Right ventricle myocardium superior (tissue), 1 donor: ENCODE measurements around the gene ARHGEF25. TPM values are rescaled to one million over a fixed set of nuclear protein-coding genes. Genes with fewer than 3 reads are reported as not detected.
A peak's percentile ranks its signal among the peaks of the same experiment; 100 is the strongest.
"Not testable (repeated sequence)": the region's sequence is repeated elsewhere in the genome, so short reads cannot be mapped to it uniquely, and the experiment has no call there.

Source experiments
- ATAC-seq: fragments of 200-7000 bp; cut with Tn5 transposase; one replicate; pipeline ENCODE4 v1.9.1; 2020; ENCODE audit warnings: mild to moderate bottlenecking; ENCODE audit not compliant: poor library complexity
- DNase-seq: peaks from one replicate; pipeline ENCODE4 v3.0.0-alpha.2; 2020
- intact Hi-C: fragments of 100-400 bp; cut with DNase I; formaldehyde crosslinking; loops from one replicate; pipeline ENCODE4 v1.11.2; 2022
- total RNA-seq: library from RNA; stranded (reverse); fragmentation: NEBNext Ultra II Directional; extraction: Animal tissue kit (Norgen Biotek cat#: 25700); gene quantifications from one replicate; pipeline ENCODE4 v1.2.1, GENCODE V29; 2021
- donor health status: DM: no; HTN: yes; CAD: no; lungs with severe emphysema.

The ARHGEF25 gene
- total RNA-seq, 1 donor from 2014 or later, result 14.3 TPM

DNA sequence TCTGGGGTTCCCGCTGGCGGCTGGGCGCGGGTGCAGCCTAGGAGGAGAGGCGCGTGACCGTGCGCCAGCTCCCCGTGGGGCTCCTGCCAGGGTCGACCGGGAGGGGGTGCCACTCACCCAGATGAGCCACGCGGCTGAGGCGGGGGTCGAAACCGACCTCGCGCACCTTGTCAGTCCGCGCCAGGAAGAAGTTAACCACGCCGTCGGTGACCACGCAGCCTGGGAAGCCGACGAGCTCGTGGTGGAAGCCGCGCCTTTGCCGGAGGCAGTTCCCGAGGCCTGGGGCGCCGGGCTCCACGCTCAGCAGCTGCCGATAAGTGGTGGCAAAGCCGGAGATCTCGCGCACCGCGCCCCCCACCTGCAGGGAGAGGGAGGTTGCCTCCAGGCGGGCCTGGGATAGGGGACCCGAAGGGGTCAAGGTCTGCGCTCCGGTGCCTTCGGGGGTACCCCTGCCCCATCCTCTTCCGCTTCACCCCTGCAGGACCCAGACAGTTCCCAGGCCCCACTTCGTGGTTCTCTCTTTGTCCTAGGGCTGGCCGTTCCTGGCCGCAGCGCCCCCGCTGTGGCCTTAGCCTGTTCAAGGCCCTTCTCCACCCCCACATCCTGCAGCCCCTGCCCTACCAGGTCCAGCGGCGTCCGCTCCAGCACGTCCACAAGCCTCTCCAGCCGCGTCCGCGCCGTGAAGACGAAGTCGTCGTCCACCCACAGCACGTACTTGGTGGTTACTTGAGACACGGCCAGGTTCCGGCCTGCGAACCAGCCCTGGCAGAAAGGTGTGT, 16.5 kb downstream of the ARHGEF25 start:
- no peak for ATAC-seq
- intact Hi-C loops, result loop anchor here (10.0 kb wide), 1 partner anchor 153 kb away; the partner anchor contains the start of gene ARHGAP9
- no peak for DNase-seq

DNA sequence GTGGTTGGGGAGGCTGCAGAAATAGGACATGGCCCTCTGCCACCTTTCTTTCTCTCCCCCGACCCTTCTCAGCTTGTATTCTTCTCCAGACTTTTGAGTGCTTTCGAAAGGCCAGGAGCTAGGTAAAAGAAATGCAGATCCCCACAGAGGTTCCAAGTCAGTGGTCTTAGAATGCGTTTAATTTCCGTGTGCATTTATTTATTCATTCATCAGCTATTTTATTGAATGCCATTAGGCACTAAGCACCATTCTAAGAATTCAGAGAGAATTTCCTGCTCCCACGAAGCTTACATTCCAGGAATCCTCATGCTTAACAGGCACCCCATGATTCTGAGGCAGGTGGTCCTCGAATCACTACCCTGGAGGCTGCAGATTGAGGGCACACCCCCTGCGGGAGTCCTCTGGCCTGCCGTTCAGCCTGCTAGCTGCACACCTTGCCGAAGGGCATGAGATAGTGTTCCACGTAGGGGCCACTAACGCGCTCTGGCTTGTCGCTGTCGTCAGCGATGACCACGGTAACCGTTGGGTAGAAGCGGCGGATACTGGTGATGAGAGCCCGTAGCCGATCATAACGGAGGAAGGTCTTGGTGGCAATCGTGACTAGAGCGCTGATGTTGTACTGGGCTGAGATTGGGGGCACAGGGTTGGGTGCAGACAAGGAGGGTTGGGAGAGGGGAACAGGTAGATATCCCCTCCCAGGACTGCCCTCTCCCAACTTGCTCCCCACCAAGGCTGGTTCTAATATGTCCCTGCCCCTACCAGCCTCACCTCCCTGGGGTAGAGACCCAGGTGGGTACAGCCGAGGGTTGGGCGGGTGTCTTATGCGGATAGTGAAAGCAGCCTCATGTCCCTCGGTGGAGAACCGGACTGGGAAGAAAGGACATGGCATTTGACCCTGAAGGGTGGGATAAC, 17.3 kb downstream of the ARHGEF25 start:
- intact Hi-C loops, result loop anchor here (10.0 kb wide), 1 partner anchor 154 kb away; the partner anchor contains the start of gene ARHGAP9
- ATAC-seq (no peak), DNase-seq (no peak)

DNA sequence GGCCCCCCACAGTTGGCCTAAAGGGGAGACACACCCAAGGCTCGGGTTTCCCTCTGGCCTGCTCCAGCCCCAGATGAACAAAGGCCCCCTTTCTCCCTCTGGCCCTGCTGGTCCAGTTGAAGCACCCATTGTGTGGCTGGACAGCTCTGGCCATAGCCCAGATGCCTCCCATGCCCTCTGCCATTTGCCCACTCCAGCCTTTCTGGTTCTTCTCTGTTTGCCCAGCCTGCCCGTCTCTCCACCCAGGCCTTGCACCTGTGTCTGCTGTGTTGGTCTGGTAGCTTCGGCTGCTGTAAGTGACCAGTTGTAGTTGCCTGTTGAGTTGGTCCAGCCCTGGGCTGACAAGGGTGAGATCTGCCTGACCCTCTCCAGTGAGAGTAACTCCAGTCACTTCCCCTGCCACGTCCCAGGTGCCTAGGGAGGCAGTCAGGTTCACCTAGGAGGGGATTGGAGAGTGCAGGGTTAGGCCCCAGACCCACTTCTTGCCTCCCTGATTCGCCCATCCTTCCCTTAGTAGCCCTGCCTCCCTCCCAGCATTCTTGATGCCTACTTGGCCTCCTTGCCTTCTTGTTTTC, 18.7 kb downstream of the ARHGEF25 start:
- intact Hi-C loops, result loop anchor here (10.0 kb wide), 1 partner anchor 155 kb away; the partner anchor contains the start of gene ARHGAP9
- DNase-seq, result no peak

DNA sequence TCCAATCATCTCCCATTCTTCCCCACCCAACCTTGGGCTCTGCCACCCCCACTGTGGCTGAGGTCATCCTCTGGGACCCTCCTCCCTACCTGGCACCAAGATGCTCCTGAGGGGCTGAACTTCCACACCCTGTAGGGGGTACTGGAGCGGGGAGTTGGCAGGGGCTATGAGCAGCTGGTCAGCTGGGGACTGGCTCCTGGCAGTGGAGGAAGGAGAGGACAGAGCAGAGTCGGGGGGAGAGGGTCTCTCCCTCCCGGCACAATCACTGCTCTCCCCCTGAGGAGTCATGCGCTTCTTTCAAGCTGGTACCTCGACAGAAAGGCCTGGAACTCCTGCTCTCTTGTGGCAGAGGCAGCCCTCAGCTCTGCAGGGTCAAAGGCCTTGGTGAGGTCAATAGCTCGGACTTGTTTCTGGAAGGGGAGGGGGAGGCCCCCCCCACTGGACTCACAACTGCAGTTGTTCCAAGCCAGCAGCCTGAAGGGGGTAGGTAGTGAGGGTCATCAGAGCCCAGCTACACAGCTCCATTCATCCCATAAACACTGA, 19.7 kb downstream of the ARHGEF25 start:
- intact Hi-C loops, result no loop called here
- ATAC-seq, result no peak
- DNase-seq, result no peak

More for the DNA sequence above, 18.7 kb downstream of the ARHGEF25 start:
- ATAC-seq, result no peak

DNA sequence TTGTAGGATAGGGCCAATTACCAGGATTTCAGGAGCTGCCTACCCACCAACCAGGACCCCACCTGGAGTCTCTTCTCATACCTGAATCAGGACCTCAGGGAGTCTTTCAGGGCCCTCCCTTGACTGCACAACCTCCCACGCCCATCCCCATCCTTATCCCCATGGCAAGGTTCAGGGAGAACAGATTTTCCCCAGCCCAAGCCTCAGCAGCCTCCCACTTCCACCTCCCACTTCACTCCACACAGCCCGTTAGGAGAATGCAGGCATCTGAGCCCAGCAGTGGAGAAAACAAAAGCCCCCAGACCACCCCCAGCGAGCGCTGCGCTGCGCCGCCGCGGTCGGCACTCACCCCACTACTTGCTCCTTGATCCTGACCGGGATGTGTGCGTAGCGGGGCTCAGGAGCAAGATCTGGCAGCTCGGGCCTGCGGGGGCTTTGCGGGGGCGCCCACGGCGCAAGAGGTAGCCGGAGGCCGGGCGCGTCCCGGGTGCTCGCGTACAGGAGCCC, 20.4 kb downstream of the ARHGEF25 start:
- ATAC-seq (no peak), DNase-seq (no peak)
- intact Hi-C loops, result no loop called here

DNA sequence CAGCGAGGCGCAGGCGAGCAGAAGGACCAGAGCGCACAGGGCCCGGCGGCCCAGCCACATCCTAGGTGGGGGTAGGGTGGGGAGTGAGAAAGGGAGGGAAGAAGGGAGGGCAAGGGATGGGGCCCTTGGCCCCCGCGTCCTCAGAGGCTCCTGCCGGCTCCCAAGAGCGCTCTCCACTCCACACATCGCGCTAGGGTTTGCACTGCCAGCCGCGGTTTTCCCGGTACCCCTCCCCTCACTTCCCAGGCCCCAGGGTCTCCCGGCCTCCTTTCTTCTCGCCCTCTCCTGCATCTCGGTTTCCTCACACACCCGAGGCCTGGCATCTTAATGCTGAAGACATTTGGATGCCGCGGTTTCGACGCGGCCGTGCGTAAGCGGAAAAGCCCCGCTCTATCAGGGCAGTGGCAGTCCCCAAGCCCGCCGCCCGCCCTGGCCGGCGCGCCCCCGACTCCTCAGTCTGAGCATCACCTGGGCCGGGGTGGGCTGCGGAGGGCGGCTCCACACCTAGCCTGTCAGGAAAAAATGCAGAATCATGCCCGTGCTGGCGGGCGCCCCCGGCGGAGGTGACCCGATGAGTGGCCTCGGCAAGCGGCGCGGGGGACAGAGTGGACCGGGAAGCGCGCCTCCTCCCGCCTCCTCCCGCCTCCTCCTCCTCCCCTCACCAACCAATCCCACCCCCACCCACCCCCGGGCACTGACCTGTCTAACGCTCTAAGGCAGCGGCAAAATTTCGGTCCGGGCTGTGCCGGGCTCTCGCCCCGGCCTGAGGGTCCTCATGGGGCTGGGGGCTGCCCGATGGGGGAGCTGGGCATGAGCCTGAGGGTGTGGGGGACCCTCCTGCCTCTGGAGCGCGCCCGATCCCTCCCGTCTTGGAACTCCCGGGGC, 21.1 kb downstream of the ARHGEF25 start:
- intact Hi-C loops, result no loop called here
- ATAC-seq (peak; percentile 64), DNase-seq (no peak)

DNA sequence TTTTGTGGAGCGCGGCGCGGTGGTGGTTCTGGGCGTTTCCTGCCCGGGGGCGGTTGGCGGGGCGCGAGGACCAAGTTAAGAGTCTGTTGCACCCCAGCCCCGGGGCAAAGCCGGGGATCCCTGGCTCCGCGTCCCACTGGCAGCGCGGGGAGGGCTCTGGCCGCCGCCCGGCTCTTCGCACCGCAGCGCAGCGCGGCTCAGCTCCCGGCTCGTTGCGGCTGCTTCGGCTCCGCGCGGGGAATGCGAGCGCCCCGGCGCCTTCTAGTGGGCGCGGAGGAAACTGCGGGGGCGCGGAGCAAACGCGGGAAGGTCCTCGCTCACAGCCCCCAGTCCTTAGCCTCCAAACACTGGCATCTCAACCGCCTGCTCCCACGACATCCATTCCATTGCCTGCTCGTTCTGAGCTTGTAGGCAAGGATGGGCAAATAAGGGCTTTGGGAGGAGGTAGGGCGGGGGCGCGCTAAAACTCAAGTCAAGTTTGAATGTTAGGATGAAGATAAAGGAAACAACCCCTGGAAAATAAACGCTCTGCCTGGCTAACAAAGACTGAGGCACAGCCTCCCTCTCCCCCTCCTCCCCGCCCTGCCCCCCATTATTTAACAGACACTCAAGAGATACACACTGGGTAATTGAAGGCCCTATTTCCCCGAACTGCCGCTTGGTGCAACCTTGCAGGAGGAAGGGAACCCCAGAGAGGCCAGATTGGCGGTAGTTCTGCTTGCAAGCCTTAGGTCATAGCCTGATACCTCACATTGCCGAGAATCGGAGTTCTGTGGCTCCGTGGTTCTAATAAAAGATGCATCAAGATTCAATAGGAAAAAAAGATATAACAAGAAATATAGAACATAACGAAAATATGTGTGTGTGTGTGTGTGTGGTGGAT, 22.0 kb downstream of the ARHGEF25 start, which contains the start of gene B4GALNT1:
B4GALNT1 (minus strand) TSS at position 244 of the 883 bp plus-strand sequence. CDS start 1,069 bp downstream, outside the sequence.
- intact Hi-C loops, result no loop called here
- peak; percentile 80 for DNase-seq
- peak; percentile 97 for ATAC-seq

DNA sequence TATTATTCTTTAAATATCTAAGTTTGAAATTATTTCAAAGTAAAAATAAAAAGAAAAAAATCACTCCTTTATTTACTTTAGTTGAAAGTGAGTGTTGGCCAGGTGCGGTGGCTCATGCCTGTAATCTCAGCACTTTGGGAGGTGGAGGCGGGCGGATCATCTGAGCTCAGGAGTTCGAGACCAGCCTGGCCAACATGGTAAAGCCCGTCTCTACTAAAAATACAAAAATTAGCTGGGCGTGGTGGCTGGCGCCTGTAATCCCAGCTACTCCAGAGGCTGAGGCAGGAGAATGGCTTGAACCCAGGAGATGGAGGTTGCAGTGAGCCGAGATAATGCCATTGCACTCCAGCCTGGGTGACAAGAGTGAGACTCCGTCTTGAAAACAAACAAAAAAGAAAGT, 25.5 kb downstream of the ARHGEF25 start:
- ATAC-seq, intact Hi-C loops, DNase-seq: not testable (repeated sequence)

DNA sequence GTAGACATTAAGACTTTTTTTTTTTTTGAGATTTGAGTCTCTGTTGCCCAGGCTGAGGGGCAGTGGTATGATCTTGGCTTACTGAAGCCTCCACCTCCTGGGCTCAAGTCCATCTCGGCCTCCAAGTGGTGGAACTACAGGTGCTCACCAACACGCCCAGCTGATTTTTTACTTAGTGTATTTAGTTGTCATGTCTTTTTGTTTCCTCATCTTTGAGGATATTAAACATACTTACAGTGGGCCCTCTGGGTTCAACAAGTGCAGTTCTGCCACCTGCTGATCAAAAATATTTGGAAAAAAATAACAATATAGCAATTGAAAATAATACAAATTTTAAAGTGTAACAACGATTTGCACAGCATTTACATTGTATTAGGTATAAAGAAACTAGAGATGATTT, 26.1 kb downstream of the ARHGEF25 start:
- ATAC-seq (no peak), DNase-seq (no peak)
- intact Hi-C loops, result no loop called here

DNA sequence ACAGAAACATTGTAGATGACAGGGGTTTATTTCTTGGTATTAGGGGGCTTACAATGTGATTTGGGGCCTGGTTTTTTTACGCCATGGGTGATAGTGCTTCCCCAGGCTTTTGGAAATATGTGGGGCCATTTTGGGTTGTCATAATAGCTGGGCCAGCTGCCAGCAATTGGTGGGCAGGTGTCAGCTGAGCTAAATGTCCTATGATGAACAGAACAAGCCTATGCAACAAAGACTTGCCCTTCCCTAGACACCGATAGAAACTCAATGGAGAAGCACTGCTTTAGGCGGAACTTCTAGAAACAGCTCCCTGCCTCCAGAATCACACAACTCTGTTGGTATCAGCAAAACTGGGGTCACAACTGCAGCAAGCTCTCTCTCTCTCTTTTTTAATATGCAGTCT, 26.9 kb downstream of the ARHGEF25 start:
- no peak for ATAC-seq

DNA sequence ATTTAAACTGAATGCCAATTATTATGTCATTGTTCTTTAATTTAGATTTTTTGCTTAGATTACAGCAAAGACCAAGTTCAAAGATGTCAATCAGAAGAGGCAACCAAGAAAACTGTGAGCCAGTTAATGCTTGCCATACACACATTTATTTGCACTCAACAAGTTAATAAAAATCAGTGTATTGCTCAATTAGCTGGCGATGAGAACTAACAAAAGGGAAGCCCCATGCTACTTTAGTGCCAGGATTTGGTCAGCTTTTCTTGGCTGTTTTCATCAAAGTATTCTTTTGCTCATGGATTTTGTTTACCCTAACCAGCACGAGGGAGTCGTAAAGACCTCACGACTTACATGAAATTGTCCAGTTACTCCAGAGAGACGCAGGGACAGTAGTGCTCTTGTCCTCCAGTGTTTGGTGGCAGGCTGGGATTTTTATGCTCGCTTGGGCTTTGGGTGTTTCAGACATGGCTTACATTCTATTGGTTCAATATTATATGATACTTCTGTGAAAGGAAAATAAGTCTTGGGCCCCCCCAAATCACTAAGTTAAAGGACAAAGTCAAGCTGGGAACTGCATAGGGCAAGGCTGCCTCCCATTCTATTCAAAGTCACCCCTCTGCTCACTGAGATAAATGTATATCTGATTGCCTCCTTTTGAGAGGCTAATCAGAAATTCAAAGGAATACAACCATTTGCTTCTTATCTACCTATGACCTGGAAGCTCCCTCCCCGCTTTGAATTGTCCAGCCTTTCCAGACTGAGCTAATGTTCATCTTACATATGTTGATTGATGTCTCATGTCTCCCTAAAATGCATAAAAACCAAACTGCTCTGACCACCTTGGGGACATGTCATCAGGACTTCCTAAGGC, 29.2 kb downstream of the ARHGEF25 start:
- ATAC-seq (no peak), DNase-seq (no peak)

More for the DNA sequence above, 26.9 kb downstream of the ARHGEF25 start:
- intact Hi-C loops, result no loop called here
- no peak for DNase-seq

DNA sequence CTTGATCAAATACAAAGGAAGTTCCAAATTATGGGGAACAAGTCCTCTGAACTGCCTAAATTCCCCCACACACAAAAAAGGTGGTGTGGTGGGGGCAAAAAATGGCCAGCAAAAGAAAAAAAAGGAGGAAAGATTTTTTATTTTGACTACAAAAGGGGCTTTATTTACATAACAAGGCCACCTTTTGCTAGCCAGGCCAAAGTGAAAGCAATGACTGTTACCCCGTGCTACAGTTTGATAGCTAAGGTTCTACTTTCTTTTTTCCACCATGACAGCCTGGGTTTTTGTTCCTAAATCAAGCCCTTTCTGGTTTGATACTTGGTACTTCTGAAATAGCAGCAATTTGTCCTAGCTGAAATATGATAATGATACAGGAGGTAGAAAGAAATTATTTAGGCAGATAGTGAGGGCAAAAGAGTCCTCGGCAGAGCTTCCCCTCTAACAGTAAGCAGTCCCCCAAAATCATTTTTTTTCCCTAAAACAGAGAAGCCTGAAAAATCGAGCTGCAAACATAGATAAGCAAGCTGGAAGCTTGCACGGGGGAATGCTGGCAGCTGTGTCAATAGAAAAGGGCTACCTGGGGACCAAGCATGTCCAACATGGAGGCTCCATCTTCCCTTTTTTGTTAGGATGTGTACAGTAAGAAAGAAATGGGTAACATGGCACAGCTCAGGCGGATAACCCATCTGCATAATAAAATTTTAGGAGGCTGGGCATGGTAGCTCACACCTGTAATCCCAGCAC, 30.6 kb downstream of the ARHGEF25 start:
- ATAC-seq, result no peak
- DNase-seq, result no peak
- intact Hi-C loops, result no loop called here

More for the DNA sequence above, 29.2 kb downstream of the ARHGEF25 start:
- intact Hi-C loops, result no loop called here

DNA sequence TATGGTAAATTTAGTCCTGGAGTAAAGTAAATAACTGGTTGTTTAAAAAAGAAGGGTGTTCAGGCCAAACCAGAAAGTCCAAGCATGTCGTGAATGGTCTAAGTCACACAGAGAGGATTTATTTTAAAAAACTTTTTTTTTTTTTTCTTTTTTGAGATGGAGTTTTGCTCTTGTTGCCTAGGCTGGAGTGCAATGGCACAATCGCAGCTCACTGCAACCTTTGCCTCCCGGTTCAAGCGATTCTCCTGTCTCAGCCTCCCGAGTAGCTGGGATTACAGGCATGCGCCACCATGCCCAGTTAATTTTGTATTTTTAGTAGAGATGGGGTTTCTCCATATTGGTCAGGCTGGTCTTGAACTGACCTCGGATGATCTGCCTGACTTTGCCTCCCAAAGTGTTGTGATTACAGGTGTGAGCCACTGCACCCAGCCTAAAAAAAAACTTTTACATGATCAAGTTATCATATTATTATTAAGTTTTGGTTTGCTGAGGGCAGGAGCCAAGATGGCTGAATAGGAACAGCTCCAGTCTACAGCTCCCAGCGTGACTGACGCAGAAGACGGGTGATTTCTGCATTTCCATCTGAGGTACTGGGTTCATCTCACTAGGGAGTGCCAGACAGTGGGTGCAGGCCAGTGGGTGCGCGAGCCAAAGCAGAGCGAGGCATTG, 34.9 kb downstream of the ARHGEF25 start:
- ATAC-seq, intact Hi-C loops, DNase-seq: not testable (repeated sequence)

DNA sequence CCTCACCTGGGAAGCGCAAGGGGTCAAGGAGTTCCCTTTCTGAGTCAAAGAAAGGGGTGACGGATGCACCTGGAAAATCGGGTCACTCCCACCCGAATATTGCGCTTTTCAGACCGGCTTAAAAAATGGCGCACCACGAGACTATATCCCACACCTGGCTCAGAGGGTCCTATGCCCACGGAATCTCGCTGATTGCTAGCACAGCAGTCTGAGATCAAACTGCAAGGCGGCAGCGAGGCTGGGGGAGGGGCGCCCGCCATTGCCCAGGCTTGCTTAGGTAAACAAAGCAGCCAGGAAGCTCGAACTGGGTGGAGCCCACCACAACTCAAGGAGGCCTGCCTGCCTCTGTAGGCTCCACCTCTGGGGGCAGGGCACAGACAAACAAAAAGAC, 35.4 kb downstream of the ARHGEF25 start:
- ATAC-seq, intact Hi-C loops, DNase-seq: not testable (repeated sequence)
